Neural progenitor cell (in vitro differentiated cells): Measurements from ENCODE around the gene METTL4.

Experiments used
- CTCF ChIP-seq: fragments of 200-600 bp; sonication (generic); IDR thresholded peaks from 2 replicates; pipeline ENCODE4 v1.5.1; 2017; ENCODE audit warnings: antibody characterized with exemption, mild to moderate bottlenecking
- EZH2 ChIP-seq: fragments of 200-600 bp; sonication (generic); IDR thresholded peaks from 2 replicates; pipeline ENCODE4 v1.6.1; 2017; ENCODE audit warnings: antibody characterized with exemption, mild to moderate bottlenecking, moderate library complexity

- TF ChIP-seq CTCF: no peak
- no peak for TF ChIP-seq EZH2
Observed at GRCh38 chr18:2551425-2551824, 19.9 kb downstream of the METTL4 start.
